ENCODE measurements around the gene CRYBA2.

DNA sequence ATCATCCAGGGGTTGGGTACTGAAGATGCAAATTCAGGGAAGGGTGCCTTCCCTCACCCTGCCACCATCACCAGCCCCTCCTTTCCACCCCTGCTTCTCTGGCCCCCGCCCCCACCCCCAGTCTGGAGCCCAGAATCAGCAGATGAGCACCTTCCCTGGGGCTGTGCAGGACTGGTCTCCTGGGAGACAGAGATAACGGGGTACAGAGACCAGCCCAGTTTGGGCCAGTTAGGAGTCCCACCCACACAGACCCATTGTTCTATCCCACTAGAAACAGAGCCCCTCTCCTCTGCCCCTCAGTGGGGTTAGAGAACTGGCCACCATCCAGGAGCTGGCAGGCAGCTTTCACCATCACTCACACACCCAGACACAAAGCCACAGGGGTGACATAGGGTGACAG, 4.5 kb upstream of the CRYBA2 start:
- TF ChIP-seq SIN3A (IDR thresholded peaks at IDR 0.05; ENCODE audit: borderline replicate concordance, insufficient read depth, low read length) = no peak
- TF ChIP-seq TAF1 (IDR thresholded peaks at IDR 0.05; ENCODE audit: borderline replicate concordance, insufficient read depth, low read length) = no peak
- TF ChIP-seq REST (IDR thresholded peaks at IDR 0.05; ENCODE audit: insufficient read depth in 1 of 2, low read depth in 2 of 2, low read length in 2 of 2) = no peak
- TF ChIP-seq POLR2AphosphoS5 (IDR thresholded peaks at IDR 0.05; ENCODE audit: low read depth, low read length) = no peak
- no peak for TF ChIP-seq FOXP2 (optimal IDR thresholded peaks at IDR 0.05; ENCODE audit: borderline replicate concordance, extremely low read depth, extremely low read length, insufficient read depth)

Measured in PFSK-1 (cell line).